HEK293 (cell line): Measurements from ENCODE around the gene CENPX.
A peak's percentile ranks its signal among the peaks of the same experiment; 100 is the strongest.

ENCODE experiments used
- CTCF ChIA-PET: fragments of 350-600 bp; formaldehyde crosslinking; extraction: SDS; loops from one replicate; lab custom pipeline; 2021; ENCODE audit warnings: antibody characterized with exemption; lab: Yijun Ruan, JAX
- POLR2A ChIA-PET: fragments of 300-600 bp; formaldehyde crosslinking; extraction: SDS; loops from one replicate; lab custom pipeline; 2020; ENCODE audit warnings: antibody characterized with exemption, inconsistent platforms; lab: Yijun Ruan, JAX
- H3K27ac ChIP-seq: fragments of 200-500 bp; sonication (Bioruptor generic); 2 replicates; pipeline ENCODE4 v1.5.1; 2014; ENCODE audit warnings: low read depth, low read length, control low read depth, inconsistent platforms; ENCODE audit errors: extremely low read depth
- H3K36me3 ChIP-seq, 2 experiments: fragments of 200-500 bp in 1 of 2; sonication (Bioruptor generic) in 1 of 2; 1 replicate in 1 of 2; 2 replicates in 1 of 2; pipeline ENCODE4 v1.5.1; 2014 to 2017; ENCODE audit warnings: inconsistent platforms in 2 of 2, low read length in 2 of 2; ENCODE audit not compliant: control insufficient read depth in 2 of 2, insufficient read depth in 1 of 2
- H3K4me1 ChIP-seq: fragments of 200-500 bp; sonication (Bioruptor generic); 2 replicates; pipeline ENCODE4 v1.5.1; 2014; ENCODE audit warnings: mild to moderate bottlenecking, low read length, inconsistent platforms; ENCODE audit not compliant: control insufficient read depth, insufficient read depth
- H3K4me3 ChIP-seq: 2 replicates; pipeline ENCODE4 v1.5.1; 2011; ENCODE audit warnings: low read depth, mild to moderate bottlenecking, control low read depth, low read length, moderate library complexity
- H3K9me3 ChIP-seq: fragments of 200-500 bp; sonication (Bioruptor generic); 2 replicates; pipeline ENCODE4 v1.5.1; 2014; ENCODE audit warnings: low read depth, low read length, inconsistent platforms; ENCODE audit not compliant: control insufficient read depth, insufficient read depth
- BCL11A ChIP-seq: fragments of 450-650 bp; formaldehyde crosslinking; IDR thresholded peaks from 2 replicates; pipeline ENCODE4 v1.5.1; 2016; ENCODE audit warnings: low read depth, missing biosample characterization, missing genetic modification characterization
- GLI4 ChIP-seq: fragments of 450-650 bp; formaldehyde crosslinking; IDR thresholded peaks from 2 replicates; pipeline ENCODE4 v1.5.1; 2016; ENCODE audit warnings: missing biosample characterization, missing genetic modification characterization
- GLIS1 ChIP-seq: fragments of 450-650 bp; formaldehyde crosslinking; IDR thresholded peaks from 2 replicates; pipeline ENCODE4 v1.5.1; 2016; ENCODE audit warnings: missing biosample characterization, missing genetic modification characterization
- GLIS2 ChIP-seq: fragments of 450-650 bp; formaldehyde crosslinking; IDR thresholded peaks from 2 replicates; pipeline ENCODE4 v1.5.1; 2016; ENCODE audit warnings: missing biosample characterization, missing genetic modification characterization
- KLF1 ChIP-seq: fragments of 450-650 bp; formaldehyde crosslinking; IDR thresholded peaks from 2 replicates; pipeline ENCODE4 v1.5.1; 2016; ENCODE audit warnings: missing biosample characterization, missing genetic modification characterization
- TRIM28 ChIP-seq: IDR thresholded peaks from 2 replicates; pipeline ENCODE4 v1.6.1; 2011; ENCODE audit warnings: low read length, control low read depth, borderline replicate concordance
- ZBTB26 ChIP-seq: fragments of 450-650 bp; formaldehyde crosslinking; optimal IDR thresholded peaks from 2 replicates; pipeline ENCODE3; 2016; ENCODE audit warnings: missing biosample characterization, mild to moderate bottlenecking, missing genetic modification characterization
- ZEB2 ChIP-seq: fragments of 450-650 bp; formaldehyde crosslinking; IDR thresholded peaks from 2 replicates; pipeline ENCODE4 v1.5.1; 2016; ENCODE audit warnings: missing biosample characterization, missing genetic modification characterization
- ZFP37 ChIP-seq: fragments of 450-650 bp; formaldehyde crosslinking; IDR thresholded peaks from 2 replicates; pipeline ENCODE4 v1.5.1; 2016; ENCODE audit warnings: missing biosample characterization, missing genetic modification characterization
- ZIC2 ChIP-seq: fragments of 450-650 bp; formaldehyde crosslinking; IDR thresholded peaks from 2 replicates; pipeline ENCODE4 v1.5.1; 2016; ENCODE audit warnings: missing biosample characterization, missing genetic modification characterization
- ZNF169 ChIP-seq: fragments of 450-650 bp; formaldehyde crosslinking; IDR thresholded peaks from 2 replicates; pipeline ENCODE4 v1.5.1; 2016; ENCODE audit warnings: missing biosample characterization, missing genetic modification characterization
- ZNF2 ChIP-seq: fragments of 450-650 bp; formaldehyde crosslinking; IDR thresholded peaks from 2 replicates; pipeline ENCODE4 v1.5.1; 2016; ENCODE audit warnings: missing biosample characterization, missing genetic modification characterization
- ZNF37A ChIP-seq: fragments of 450-650 bp; IDR thresholded peaks from 2 replicates; pipeline ENCODE4 v1.5.1; 2018; ENCODE audit warnings: missing biosample characterization, missing genetic modification characterization
- ZNF391 ChIP-seq: fragments of 450-650 bp; formaldehyde crosslinking; IDR thresholded peaks from 2 replicates; pipeline ENCODE4 v1.5.1; 2016; ENCODE audit warnings: low read depth, missing biosample characterization, missing genetic modification characterization, borderline replicate concordance
- ZNF416 ChIP-seq: fragments of 450-650 bp; formaldehyde crosslinking; IDR thresholded peaks from 2 replicates; pipeline ENCODE4 v1.5.1; 2016; ENCODE audit warnings: missing biosample characterization, missing genetic modification characterization
- ZNF449 ChIP-seq: fragments of 450-650 bp; formaldehyde crosslinking; IDR thresholded peaks from 2 replicates; pipeline ENCODE4 v1.5.1; 2017; ENCODE audit warnings: missing biosample characterization, mild to moderate bottlenecking, missing genetic modification characterization, moderate library complexity
- ZNF518A ChIP-seq: fragments of 450-650 bp; formaldehyde crosslinking; conservative IDR thresholded peaks from 2 replicates; pipeline ENCODE4 v1.5.1; 2016; ENCODE audit warnings: low read depth, missing biosample characterization, missing genetic modification characterization

The CENPX gene

GRCh38 chr17:82013341-82013740, 9.3 kb downstream of the CENPX start:
- POLR2A ChIA-PET = interaction anchor here (0.8 kb wide), 1 partner anchor 10 kb away, joined by 3 read pairs; the partner anchor contains the start of genes CENPX and LRRC45
- H3K4me3 ChIP-seq = no peak overlapping the region
- H3K4me1 ChIP-seq = no peaks in the 10 kb centered on the region
- TF ChIP-seq ZNF449 (tag by site-specific recombination) = 0 out of 2 replicates have a peak, but pooled peaks have one; percentile 32
- no peak for TF ChIP-seq ZFP37 (tag by site-specific recombination)
- no peaks in the 10 kb centered on the region for H3K9me3 ChIP-seq
- peaks cover 0 to 7% of the 10 kb centered on the region in 2 experiments; a peak in 1 of 3 replicates for H3K36me3 ChIP-seq
- H3K27ac ChIP-seq = no peak overlapping the region
- CTCF ChIA-PET = interaction anchor here (1.1 kb wide), 1 partner anchor 9 kb away, joined by 4 read pairs; no protein-coding TSS in a partner anchor

GRCh38 chr17:82012640-82013295, 9.9 kb downstream of the CENPX start:
- no peak overlapping the region for H3K4me3 ChIP-seq
- H3K36me3 ChIP-seq = peaks cover 0 to 5% of the 10 kb centered on the region in 2 experiments; a peak in 1 of 3 replicates
- peak overlapping the region; percentile 17; the same call in 1 of the 2 replicates for H3K27ac ChIP-seq
- POLR2A ChIA-PET = interaction anchor here (0.8 kb wide), 1 partner anchor 10 kb away, joined by 3 read pairs; the partner anchor contains the start of genes CENPX and LRRC45
- TF ChIP-seq GLIS1 (peak; percentile 50), GLI4 (tag by site-specific recombination) (no peak), TRIM28 (no peak), ZIC2 (tag by site-specific recombination) (peak; percentile 13; the same call in 1 of the 2 replicates), ZNF169 (tag by site-specific recombination) (no peak)
- CTCF ChIA-PET = interaction anchor here (1.1 kb wide), 1 partner anchor 9 kb away, joined by 4 read pairs; no protein-coding TSS in a partner anchor
- no peaks in the 10 kb centered on the region for H3K4me1 ChIP-seq
- H3K9me3 ChIP-seq = no peaks in the 10 kb centered on the region

GRCh38 chr17:82012261-82012639, 10.4 kb downstream of the CENPX start:
- no peaks in the 10 kb centered on the region for H3K4me1 ChIP-seq
- 0 out of 2 replicates have a peak overlapping the region, but pooled peaks have one; percentile 17 for H3K27ac ChIP-seq
- ChIA-PET POLR2A (no interaction called here), CTCF (no interaction called here)
- H3K9me3 ChIP-seq = no peaks in the 10 kb centered on the region
- TF ChIP-seq ZNF391 (tag by site-specific recombination) (no peak), ZNF2 (tag by site-specific recombination) (no peak), ZNF37A (tag by site-specific recombination) (no peak), ZEB2 (tag by site-specific recombination) (no peak), ZNF416 (tag by site-specific recombination) (no peak), GLIS1 (peak; percentile 73), GLIS2 (tag by site-specific recombination) (peak; percentile 40; the same call in 1 of the 2 replicates), KLF1 (tag by site-specific recombination) (no peak)
- H3K4me3 ChIP-seq = no peak overlapping the region
- H3K36me3 ChIP-seq = peaks cover 0 to 5% of the 10 kb centered on the region in 2 experiments; a peak in 1 of 3 replicates

GRCh38 chr17:82011617-82012187, 11.0 kb downstream of the CENPX start:
- Histone ChIP-seq H3K4me1 (no peaks in the 10 kb centered on the region), H3K9me3 (no peaks in the 10 kb centered on the region), H3K36me3 (peaks cover 0 to 5% of the 10 kb centered on the region in 2 experiments; a peak in 1 of 3 replicates), H3K4me3 (no peak overlapping the region), H3K27ac (no peak overlapping the region)
- POLR2A ChIA-PET = no interaction called here
- CTCF ChIA-PET = interaction anchor here (0.6 to 4.7 kb wide), 2 partner anchors 9 to 87 kb away, joined by 3 to 30 read pairs; no protein-coding TSS in a partner anchor
- TF ChIP-seq GLIS2 (tag by site-specific recombination) (peak; percentile 52), BCL11A (tag by site-specific recombination) (no peak), ZBTB26 (no peak), ZIC2 (tag by site-specific recombination) (peak; percentile 90), ZNF518A (tag by site-specific recombination) (no peak), GLIS1 (peak; percentile 74)
